Adrenal gland (tissue), 5 donors: ENCODE results near the gene H2BK1.

Source experiments
- CTCF ChIP-seq, 6 experiments: fragments of 450-650 bp in 4 of 6; fragments of 200-600 bp in 2 of 6; sonication (generic) in 1 of 6; IDR thresholded peaks; 1 replicate in 5 of 6; 2 replicates in 1 of 6; pipeline versions ENCODE4 v1.5.1 to v1.8.0; 2016 to 2021; ENCODE audit warnings: antibody characterized with exemption in 6 of 6, mild to moderate bottlenecking in 2 of 6, moderate library complexity in 1 of 6
- POLR2A ChIP-seq, 2 donors: fragments of 450-650 bp; IDR thresholded peaks; one replicate each; pipeline ENCODE4 v1.6.1; 2017; ENCODE audit warnings: antibody characterized with exemption in 2 of 2, mild to moderate bottlenecking in 2 of 2, moderate library complexity in 1 of 2
- donor health status: DM: no; HTN: no; CAD: no.

GRCh38 chr7:151242159-151243044 lies 32.1 kb upstream of the H2BK1 start:
- no peak for TF ChIP-seq CTCF (IDR thresholded peaks at IDR 0.05)
- no peak for TF ChIP-seq POLR2A (IDR thresholded peaks at IDR 0.05)
